ENCODE results near the gene TMEM138.

The TMEM138 gene

DNA sequence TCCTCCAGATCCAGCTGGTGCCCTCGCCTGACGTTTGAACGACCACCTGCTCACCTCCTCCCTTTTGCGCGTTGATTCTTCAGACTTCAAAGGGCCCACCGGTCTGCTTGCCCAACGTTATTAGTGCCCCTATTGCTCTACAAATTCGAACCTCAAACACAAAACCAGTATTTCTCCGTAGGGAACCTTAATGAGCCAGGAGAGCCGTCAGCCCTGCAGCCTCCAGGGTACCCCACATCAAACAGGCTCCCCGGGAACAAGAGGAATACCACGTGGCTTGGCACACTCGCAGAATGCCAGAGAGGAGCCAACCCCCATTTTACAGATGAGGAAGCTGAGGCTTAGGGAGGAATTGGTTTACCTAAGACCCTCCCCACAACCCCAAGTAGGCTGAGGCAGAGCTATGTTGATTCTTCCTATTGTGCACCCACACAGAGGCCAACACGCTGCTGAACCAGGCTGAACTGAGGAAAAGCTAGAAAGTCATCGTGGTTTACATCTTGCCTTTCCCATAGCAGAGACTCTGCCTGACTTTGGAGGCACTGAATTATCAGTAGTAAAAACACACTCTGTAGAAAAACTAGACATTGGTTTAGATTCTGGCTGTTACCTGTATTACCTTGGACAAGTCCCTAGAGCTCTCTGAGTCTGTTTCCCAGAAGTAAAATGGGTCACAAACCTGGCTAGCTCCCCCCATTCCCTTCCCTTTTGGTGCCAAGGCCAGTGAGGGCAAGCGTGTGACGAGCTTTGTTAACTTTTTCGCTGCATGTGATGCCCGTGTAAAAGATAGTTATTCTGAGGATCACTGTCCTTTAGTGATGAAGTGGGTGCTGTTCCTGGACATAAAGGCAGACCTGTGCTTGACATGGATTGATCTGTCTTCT lies 28.4 kb upstream of the TMEM138 start:
- H3K79me2 ChIP-seq (ENCODE audit: control insufficient read depth, low read length) = peaks cover 51% of the 10 kb centered on the region
- H3K9me3 ChIP-seq (ENCODE audit: control insufficient read depth, insufficient read depth, low read length) = no peaks in the 10 kb centered on the region
- H3K36me3 ChIP-seq (ENCODE audit: control insufficient read depth, low read length) = peaks cover 43% of the 10 kb centered on the region
- peak overlapping the region; percentile 91 for H3K4me2 ChIP-seq (ENCODE audit: low read length)
- TF ChIP-seq EZH2phosphoT487 (IDR thresholded peaks at IDR 0.05; ENCODE audit: borderline replicate concordance, low read length) = no peak
- TF ChIP-seq, protein P1, sequence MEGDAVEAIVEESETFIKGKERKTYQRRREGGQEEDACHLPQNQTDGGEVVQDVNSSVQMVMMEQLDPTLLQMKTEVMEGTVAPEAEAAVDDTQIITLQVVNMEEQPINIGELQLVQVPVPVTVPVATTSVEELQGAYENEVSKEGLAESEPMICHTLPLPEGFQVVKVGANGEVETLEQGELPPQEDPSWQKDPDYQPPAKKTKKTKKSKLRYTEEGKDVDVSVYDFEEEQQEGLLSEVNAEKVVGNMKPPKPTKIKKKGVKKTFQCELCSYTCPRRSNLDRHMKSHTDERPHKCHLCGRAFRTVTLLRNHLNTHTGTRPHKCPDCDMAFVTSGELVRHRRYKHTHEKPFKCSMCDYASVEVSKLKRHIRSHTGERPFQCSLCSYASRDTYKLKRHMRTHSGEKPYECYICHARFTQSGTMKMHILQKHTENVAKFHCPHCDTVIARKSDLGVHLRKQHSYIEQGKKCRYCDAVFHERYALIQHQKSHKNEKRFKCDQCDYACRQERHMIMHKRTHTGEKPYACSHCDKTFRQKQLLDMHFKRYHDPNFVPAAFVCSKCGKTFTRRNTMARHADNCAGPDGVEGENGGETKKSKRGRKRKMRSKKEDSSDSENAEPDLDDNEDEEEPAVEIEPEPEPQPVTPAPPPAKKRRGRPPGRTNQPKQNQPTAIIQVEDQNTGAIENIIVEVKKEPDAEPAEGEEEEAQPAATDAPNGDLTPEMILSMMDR (IDR thresholded peaks at IDR 0.05; ENCODE audit: low read depth, low read length, poor library complexity, severe bottlenecking) = no peak
- no peaks in the 10 kb centered on the region for H3K9me2 ChIP-seq (replicated peaks; ENCODE audit: control insufficient read depth, low read length)
- peaks cover 48% of the 10 kb centered on the region for H3K4me1 ChIP-seq (ENCODE audit: control insufficient read depth, low read length)
- H3K27ac ChIP-seq (ENCODE audit: low read depth, low read length) = peak overlapping the region; percentile 74
- H3K27me3 ChIP-seq (ENCODE audit: control insufficient read depth, low read length) = no peaks in the 10 kb centered on the region
- peaks cover 15% of the 10 kb centered on the region for H4K20me1 ChIP-seq (ENCODE audit: control insufficient read depth, insufficient read depth, low read depth, low read length)
- 0 out of 2 replicates have a peak, but pooled peaks cover 4% of the 10 kb centered on the region for H3F3A ChIP-seq (ENCODE audit: control insufficient read depth, insufficient read depth)
- H3K4me3 ChIP-seq (ENCODE audit: low read length) = peak overlapping the region; percentile 78

DNA sequence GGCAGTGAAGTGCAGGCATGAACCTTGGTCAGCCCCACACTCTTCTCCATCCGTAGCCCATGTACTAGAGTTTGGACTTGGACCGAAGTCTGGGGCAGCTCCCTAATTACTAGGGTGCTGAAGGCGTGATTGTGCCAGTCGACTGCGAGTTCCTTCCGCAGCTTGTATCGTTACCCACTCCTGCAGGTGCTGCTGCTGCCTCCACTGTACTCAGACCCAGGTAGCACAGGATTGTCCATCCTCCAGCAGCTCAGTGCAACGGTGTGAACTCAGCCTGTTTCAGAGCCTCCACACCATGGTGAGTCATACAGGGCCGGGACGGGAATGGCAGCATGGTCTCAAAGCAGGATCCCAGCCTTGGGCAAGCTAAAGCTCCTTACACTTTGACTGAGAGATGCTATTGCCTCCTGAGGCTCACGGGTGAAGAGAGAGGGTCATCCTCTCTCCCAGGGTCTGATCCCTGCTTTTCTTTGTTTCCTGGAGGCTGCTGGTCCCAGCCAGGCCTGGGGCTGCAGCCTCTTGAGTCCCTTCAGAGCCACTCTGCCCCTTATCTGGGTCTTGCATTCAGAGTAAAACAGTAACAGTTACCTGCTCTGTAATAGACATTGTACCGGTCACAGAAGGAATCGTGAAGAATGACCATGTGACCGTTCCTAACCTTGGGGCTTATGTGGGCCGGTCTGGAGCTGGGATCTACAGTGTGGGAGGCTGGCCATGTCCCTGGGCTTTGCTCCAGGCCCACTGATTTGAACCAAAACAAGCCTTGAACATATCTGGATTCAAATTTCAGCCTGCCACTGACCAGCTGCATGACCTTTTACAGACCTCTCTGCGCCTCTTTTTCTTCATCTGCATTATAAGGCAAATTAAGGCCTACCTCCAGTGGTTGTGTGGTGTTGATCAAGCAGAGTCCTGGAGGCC lies 27.5 kb upstream of the TMEM138 start:
- Histone ChIP-seq H3K27me3 (ENCODE audit: control insufficient read depth, low read length) (no peaks in the 10 kb centered on the region), H3K36me3 (ENCODE audit: control insufficient read depth, low read length) (peaks cover 34% of the 10 kb centered on the region), H3F3A (ENCODE audit: control insufficient read depth, insufficient read depth) (0 out of 2 replicates have a peak, but pooled peaks cover 4% of the 10 kb centered on the region), H3K9me2 (replicated peaks; ENCODE audit: control insufficient read depth, low read length) (no peaks in the 10 kb centered on the region), H3K79me2 (ENCODE audit: control insufficient read depth, low read length) (peaks cover 42% of the 10 kb centered on the region), H3K9me3 (ENCODE audit: control insufficient read depth, insufficient read depth, low read length) (no peaks in the 10 kb centered on the region), H3K4me2 (ENCODE audit: low read length) (peak overlapping the region; percentile 91), H3K4me3 (ENCODE audit: low read length) (peak overlapping the region; percentile 78), H3K4me1 (ENCODE audit: control insufficient read depth, low read length) (peaks cover 48% of the 10 kb centered on the region), H3K27ac (ENCODE audit: low read depth, low read length) (peak overlapping the region; percentile 41; the same call in 1 of the 2 replicates), H4K20me1 (ENCODE audit: control insufficient read depth, insufficient read depth, low read depth, low read length) (peaks cover 13% of the 10 kb centered on the region)
- TF ChIP-seq, protein P1 (IDR thresholded peaks at IDR 0.05; ENCODE audit: low read depth, low read length, poor library complexity, severe bottlenecking) = no peak
- TF ChIP-seq EZH2phosphoT487 (IDR thresholded peaks at IDR 0.05; ENCODE audit: borderline replicate concordance, low read length) = no peak

DNA sequence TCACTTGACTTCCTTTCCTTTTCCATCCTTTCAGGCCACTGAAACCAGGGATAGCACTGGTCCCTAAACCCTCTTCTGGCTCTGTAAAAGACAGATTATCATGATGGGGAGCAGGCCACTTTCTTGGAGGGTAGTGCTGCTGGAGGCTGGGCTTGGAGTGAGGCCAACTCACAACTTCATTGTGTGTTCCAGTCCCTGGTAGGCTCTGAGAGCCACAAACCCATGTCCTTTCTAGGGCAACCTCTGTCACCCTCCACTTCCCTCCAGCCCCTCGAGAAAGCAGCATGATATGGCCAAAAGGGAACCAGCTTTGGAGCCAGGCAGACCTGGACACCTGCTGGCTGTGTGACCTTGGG lies 26.8 kb upstream of the TMEM138 start:
- Histone ChIP-seq H4K20me1 (ENCODE audit: control insufficient read depth, insufficient read depth, low read depth, low read length) (peaks cover 7% of the 10 kb centered on the region), H3K9me2 (replicated peaks; ENCODE audit: control insufficient read depth, low read length) (no peaks in the 10 kb centered on the region), H3K4me3 (ENCODE audit: low read length) (no peak overlapping the region), H3K27ac (ENCODE audit: low read depth, low read length) (peak overlapping the region; percentile 41; the same call in 1 of the 2 replicates), H3K36me3 (ENCODE audit: control insufficient read depth, low read length) (peaks cover 27% of the 10 kb centered on the region), H3K4me1 (ENCODE audit: control insufficient read depth, low read length) (peaks cover 48% of the 10 kb centered on the region), H3F3A (ENCODE audit: control insufficient read depth, insufficient read depth) (0 out of 2 replicates have a peak, but pooled peaks cover 4% of the 10 kb centered on the region), H3K9me3 (ENCODE audit: control insufficient read depth, insufficient read depth, low read length) (no peaks in the 10 kb centered on the region), H3K27me3 (ENCODE audit: control insufficient read depth, low read length) (no peaks in the 10 kb centered on the region), H3K4me2 (ENCODE audit: low read length) (peak overlapping the region; percentile 91), H3K79me2 (ENCODE audit: control insufficient read depth, low read length) (peaks cover 36% of the 10 kb centered on the region)
- no peak for TF ChIP-seq EZH2phosphoT487 (IDR thresholded peaks at IDR 0.05; ENCODE audit: borderline replicate concordance, low read length)
- TF ChIP-seq, protein P1 (IDR thresholded peaks at IDR 0.05; ENCODE audit: low read depth, low read length, poor library complexity, severe bottlenecking) = no peak
